HL-60 (cell line): ENCODE measurements around the gene ARHGAP23.

Experiments used
- POLR2AphosphoS5 ChIP-seq: IDR thresholded peaks from 2 replicates; pipeline ENCODE4 v1.6.1; 2012; ENCODE audit warnings: low read depth
- SPI1 ChIP-seq: IDR thresholded peaks from 2 replicates; pipeline ENCODE4 v1.6.1; 2012; ENCODE audit warnings: low read depth, mild to moderate bottlenecking, borderline replicate concordance
- TF ChIP-seq, protein P1 (sequence below): IDR thresholded peaks from one replicate; pipeline ENCODE4 v1.5.1; 2011; ENCODE audit warnings: low read length, control low read depth, inconsistent platforms; ENCODE audit not compliant: insufficient read depth

DNA sequence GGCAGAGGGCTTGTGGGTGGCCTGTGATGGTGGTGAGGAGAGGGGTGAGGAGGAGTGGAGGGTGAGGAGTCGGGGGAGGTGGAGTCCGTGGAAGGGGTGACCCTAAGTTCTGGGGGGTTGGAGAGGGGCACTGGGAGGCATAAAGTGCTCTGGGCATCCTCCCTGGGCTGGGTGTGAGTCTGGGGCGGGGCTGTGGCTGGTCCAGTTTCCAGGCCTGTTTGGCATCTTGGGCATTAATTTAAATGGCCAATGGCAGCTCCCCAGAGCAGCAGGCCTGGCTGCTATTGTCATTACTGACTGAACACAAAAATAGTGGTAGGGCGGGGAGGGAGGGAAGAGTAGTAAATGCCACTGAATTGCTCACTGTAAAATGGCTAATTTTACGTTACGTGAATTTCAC, 7.7 kb upstream of the ARHGAP23 start:
- TF ChIP-seq, protein P1, sequence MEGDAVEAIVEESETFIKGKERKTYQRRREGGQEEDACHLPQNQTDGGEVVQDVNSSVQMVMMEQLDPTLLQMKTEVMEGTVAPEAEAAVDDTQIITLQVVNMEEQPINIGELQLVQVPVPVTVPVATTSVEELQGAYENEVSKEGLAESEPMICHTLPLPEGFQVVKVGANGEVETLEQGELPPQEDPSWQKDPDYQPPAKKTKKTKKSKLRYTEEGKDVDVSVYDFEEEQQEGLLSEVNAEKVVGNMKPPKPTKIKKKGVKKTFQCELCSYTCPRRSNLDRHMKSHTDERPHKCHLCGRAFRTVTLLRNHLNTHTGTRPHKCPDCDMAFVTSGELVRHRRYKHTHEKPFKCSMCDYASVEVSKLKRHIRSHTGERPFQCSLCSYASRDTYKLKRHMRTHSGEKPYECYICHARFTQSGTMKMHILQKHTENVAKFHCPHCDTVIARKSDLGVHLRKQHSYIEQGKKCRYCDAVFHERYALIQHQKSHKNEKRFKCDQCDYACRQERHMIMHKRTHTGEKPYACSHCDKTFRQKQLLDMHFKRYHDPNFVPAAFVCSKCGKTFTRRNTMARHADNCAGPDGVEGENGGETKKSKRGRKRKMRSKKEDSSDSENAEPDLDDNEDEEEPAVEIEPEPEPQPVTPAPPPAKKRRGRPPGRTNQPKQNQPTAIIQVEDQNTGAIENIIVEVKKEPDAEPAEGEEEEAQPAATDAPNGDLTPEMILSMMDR, result no peak
- TF ChIP-seq POLR2AphosphoS5 (no peak), SPI1 (no peak)
